Activated naive CD4-positive, alpha-beta T cell treated with anti-CD3 and anti-CD28 coated beads, Interleukin-2, amount 50 U/mL, for 24 hours (primary cell): ENCODE results near the gene COLEC12.

Experiments
- H3K27ac Mint-ChIP-seq: one replicate; pipeline ENCODE4 v1.8.0; 2021; ENCODE audit warnings: mild to moderate bottlenecking, mixed read lengths
- H3K27me3 Mint-ChIP-seq: one replicate; pipeline ENCODE4 v1.8.0; 2021; ENCODE audit warnings: mixed read lengths
- H3K36me3 Mint-ChIP-seq: one replicate; pipeline ENCODE4 v1.8.0; 2021; ENCODE audit warnings: mixed read lengths
- H3K4me1 Mint-ChIP-seq: one replicate; pipeline ENCODE4 v1.8.0; 2021; ENCODE audit warnings: mixed read lengths
- H3K4me3 Mint-ChIP-seq: one replicate; pipeline ENCODE4 v1.8.0; 2021; ENCODE audit warnings: mild to moderate bottlenecking, mixed read lengths
- H3K9me3 Mint-ChIP-seq: one replicate; pipeline ENCODE4 v1.8.0; 2021; ENCODE audit warnings: mixed read lengths

Gene COLEC12

GRCh38 chr18:365651-366050 is 134.8 kb downstream of the COLEC12 start:
- no peaks in the 10 kb centered on the region for H3K36me3 Mint-ChIP-seq
- H3K27ac Mint-ChIP-seq, result no peak overlapping the region
- H3K9me3 Mint-ChIP-seq, result no peaks in the 10 kb centered on the region
- no peak overlapping the region for H3K4me3 Mint-ChIP-seq
- no peaks in the 10 kb centered on the region for H3K4me1 Mint-ChIP-seq
- H3K27me3 Mint-ChIP-seq, result peaks cover 2% of the 10 kb centered on the region

GRCh38 chr18:364256-364826 is 136.2 kb downstream of the COLEC12 start:
- no peak overlapping the region for H3K27ac Mint-ChIP-seq
- no peaks in the 10 kb centered on the region for H3K36me3 Mint-ChIP-seq
- peaks cover 2% of the 10 kb centered on the region for H3K27me3 Mint-ChIP-seq
- no peaks in the 10 kb centered on the region for H3K4me1 Mint-ChIP-seq
- no peaks in the 10 kb centered on the region for H3K9me3 Mint-ChIP-seq
- no peak overlapping the region for H3K4me3 Mint-ChIP-seq

GRCh38 chr18:363301-364085 is 137.0 kb downstream of the COLEC12 start:
- Mint-ChIP-seq H3K27me3 (peaks cover 2% of the 10 kb centered on the region), H3K4me3 (no peak overlapping the region), H3K9me3 (no peaks in the 10 kb centered on the region), H3K36me3 (no peaks in the 10 kb centered on the region), H3K27ac (no peak overlapping the region), H3K4me1 (no peaks in the 10 kb centered on the region)

GRCh38 chr18:362311-363290 is 137.9 kb downstream of the COLEC12 start:
- H3K4me1 Mint-ChIP-seq, result no peaks in the 10 kb centered on the region
- peaks cover 2% of the 10 kb centered on the region for H3K27me3 Mint-ChIP-seq
- H3K36me3 Mint-ChIP-seq, result no peaks in the 10 kb centered on the region
- H3K9me3 Mint-ChIP-seq, result no peaks in the 10 kb centered on the region
- no peak overlapping the region for H3K27ac Mint-ChIP-seq
- no peak overlapping the region for H3K4me3 Mint-ChIP-seq

GRCh38 chr18:361941-362310 is 138.6 kb downstream of the COLEC12 start:
- H3K4me3 Mint-ChIP-seq, result no peak overlapping the region
- H3K27ac Mint-ChIP-seq, result no peak overlapping the region
- H3K4me1 Mint-ChIP-seq, result no peaks in the 10 kb centered on the region
- H3K27me3 Mint-ChIP-seq, result peaks cover 2% of the 10 kb centered on the region
- no peaks in the 10 kb centered on the region for H3K9me3 Mint-ChIP-seq
- no peaks in the 10 kb centered on the region for H3K36me3 Mint-ChIP-seq

GRCh38 chr18:361100-361732 is 139.3 kb downstream of the COLEC12 start:
- H3K36me3 Mint-ChIP-seq, result no peaks in the 10 kb centered on the region
- H3K4me1 Mint-ChIP-seq, result no peaks in the 10 kb centered on the region
- no peak overlapping the region for H3K4me3 Mint-ChIP-seq
- H3K27ac Mint-ChIP-seq, result no peak overlapping the region
- H3K9me3 Mint-ChIP-seq, result no peaks in the 10 kb centered on the region
- peaks cover 2% of the 10 kb centered on the region for H3K27me3 Mint-ChIP-seq

- Mint-ChIP-seq H3K9me3 (no peaks in the 10 kb centered on the region), H3K4me3 (no peak overlapping the region), H3K4me1 (no peaks in the 10 kb centered on the region), H3K27me3 (peaks cover 2% of the 10 kb centered on the region), H3K36me3 (no peaks in the 10 kb centered on the region), H3K27ac (no peak overlapping the region)
These were observed 139.8 kb downstream of the COLEC12 start for GRCh38 chr18:360676-361075.

GRCh38 chr18:356778-357177 is 143.7 kb downstream of the COLEC12 start:
- Mint-ChIP-seq H3K4me3 (no peak overlapping the region), H3K27ac (no peak overlapping the region), H3K9me3 (no peaks in the 10 kb centered on the region), H3K27me3 (no peaks in the 10 kb centered on the region), H3K4me1 (no peaks in the 10 kb centered on the region), H3K36me3 (no peaks in the 10 kb centered on the region)

- Mint-ChIP-seq H3K4me3 (no peak overlapping the region), H3K36me3 (no peaks in the 10 kb centered on the region), H3K4me1 (no peaks in the 10 kb centered on the region), H3K27me3 (peaks cover 3% of the 10 kb centered on the region), H3K27ac (no peak overlapping the region), H3K9me3 (no peaks in the 10 kb centered on the region)
These were observed 144.8 kb downstream of the COLEC12 start for GRCh38 chr18:355678-356077.

GRCh38 chr18:354471-354870 is 146.0 kb downstream of the COLEC12 start:
- Mint-ChIP-seq H3K36me3 (no peaks in the 10 kb centered on the region), H3K4me1 (no peaks in the 10 kb centered on the region), H3K27ac (no peak overlapping the region), H3K9me3 (no peaks in the 10 kb centered on the region), H3K4me3 (no peak overlapping the region), H3K27me3 (peaks cover 7% of the 10 kb centered on the region)

GRCh38 chr18:354003-354402 is 146.5 kb downstream of the COLEC12 start:
- Mint-ChIP-seq H3K36me3 (no peaks in the 10 kb centered on the region), H3K27ac (no peak overlapping the region), H3K27me3 (peaks cover 7% of the 10 kb centered on the region), H3K4me1 (no peaks in the 10 kb centered on the region), H3K4me3 (no peak overlapping the region), H3K9me3 (no peaks in the 10 kb centered on the region)

- no peaks in the 10 kb centered on the region for H3K9me3 Mint-ChIP-seq
- no peaks in the 10 kb centered on the region for H3K36me3 Mint-ChIP-seq
- no peak overlapping the region for H3K27ac Mint-ChIP-seq
- peaks cover 7% of the 10 kb centered on the region for H3K27me3 Mint-ChIP-seq
- H3K4me3 Mint-ChIP-seq, result no peak overlapping the region
- no peaks in the 10 kb centered on the region for H3K4me1 Mint-ChIP-seq
These were observed 148.1 kb downstream of the COLEC12 start for GRCh38 chr18:352438-352837.

- Mint-ChIP-seq H3K4me1 (no peaks in the 10 kb centered on the region), H3K9me3 (no peaks in the 10 kb centered on the region), H3K27me3 (peaks cover 7% of the 10 kb centered on the region), H3K27ac (no peak overlapping the region), H3K4me3 (no peak overlapping the region), H3K36me3 (no peaks in the 10 kb centered on the region)
These were observed 149.4 kb downstream of the COLEC12 start for GRCh38 chr18:350953-351572.

GRCh38 chr18:346600-346999 is 153.9 kb downstream of the COLEC12 start:
- H3K27ac Mint-ChIP-seq, result no peak overlapping the region
- no peaks in the 10 kb centered on the region for H3K36me3 Mint-ChIP-seq
- no peaks in the 10 kb centered on the region for H3K4me1 Mint-ChIP-seq
- peaks cover 14% of the 10 kb centered on the region for H3K27me3 Mint-ChIP-seq
- H3K9me3 Mint-ChIP-seq, result no peaks in the 10 kb centered on the region
- no peak overlapping the region for H3K4me3 Mint-ChIP-seq

- Mint-ChIP-seq H3K27ac (no peak overlapping the region), H3K36me3 (no peaks in the 10 kb centered on the region), H3K4me3 (no peak overlapping the region), H3K27me3 (peaks cover 7% of the 10 kb centered on the region), H3K4me1 (no peaks in the 10 kb centered on the region), H3K9me3 (no peaks in the 10 kb centered on the region)
These were observed 159.4 kb downstream of the COLEC12 start for GRCh38 chr18:341102-341501.
